ENCODE measurements around the gene DEPDC1B.
"Not testable (repeated sequence)": the region's sequence is repeated elsewhere in the genome, so short reads cannot be mapped to it uniquely, and the experiment has no call there.

DEPDC1B gene

DNA sequence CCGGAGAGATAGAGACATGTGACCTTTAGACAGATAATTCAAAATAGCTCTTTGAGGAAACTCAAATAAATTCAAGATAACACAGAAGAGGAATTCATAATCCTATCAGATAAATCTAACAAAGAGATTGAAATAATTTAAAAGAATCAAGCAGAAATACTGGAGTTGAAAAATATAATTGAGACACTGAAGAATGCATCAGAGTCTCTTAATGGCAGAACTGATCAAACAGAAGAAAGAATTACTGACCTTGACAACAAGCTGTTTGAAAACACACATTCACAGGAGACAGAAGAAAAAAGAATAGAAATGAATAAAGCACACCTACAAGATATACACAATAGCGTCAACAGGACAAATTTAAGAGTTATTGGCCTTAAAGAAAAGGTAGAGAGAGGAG lies 40.4 kb upstream of the DEPDC1B start (continued):
- TF ChIP-seq ZNF837 (tag by site-specific recombination; IDR thresholded peaks at IDR 0.05) (no peak), ZNF157 (tag by site-specific recombination; IDR thresholded peaks at IDR 0.05) (no peak), ZNF473 (tag by site-specific recombination; IDR thresholded peaks at IDR 0.05) (no peak), ZNF350 (tag by site-specific recombination; IDR thresholded peaks at IDR 0.05) (no peak)
- TF ChIP-seq, protein P1, sequence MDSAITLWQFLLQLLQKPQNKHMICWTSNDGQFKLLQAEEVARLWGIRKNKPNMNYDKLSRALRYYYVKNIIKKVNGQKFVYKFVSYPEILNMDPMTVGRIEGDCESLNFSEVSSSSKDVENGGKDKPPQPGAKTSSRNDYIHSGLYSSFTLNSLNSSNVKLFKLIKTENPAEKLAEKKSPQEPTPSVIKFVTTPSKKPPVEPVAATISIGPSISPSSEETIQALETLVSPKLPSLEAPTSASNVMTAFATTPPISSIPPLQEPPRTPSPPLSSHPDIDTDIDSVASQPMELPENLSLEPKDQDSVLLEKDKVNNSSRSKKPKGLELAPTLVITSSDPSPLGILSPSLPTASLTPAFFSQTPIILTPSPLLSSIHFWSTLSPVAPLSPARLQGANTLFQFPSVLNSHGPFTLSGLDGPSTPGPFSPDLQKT (IDR thresholded peaks at IDR 0.05; ENCODE audit: borderline replicate concordance, low read depth, low read length), result no peak
- TF ChIP-seq, protein P2, sequence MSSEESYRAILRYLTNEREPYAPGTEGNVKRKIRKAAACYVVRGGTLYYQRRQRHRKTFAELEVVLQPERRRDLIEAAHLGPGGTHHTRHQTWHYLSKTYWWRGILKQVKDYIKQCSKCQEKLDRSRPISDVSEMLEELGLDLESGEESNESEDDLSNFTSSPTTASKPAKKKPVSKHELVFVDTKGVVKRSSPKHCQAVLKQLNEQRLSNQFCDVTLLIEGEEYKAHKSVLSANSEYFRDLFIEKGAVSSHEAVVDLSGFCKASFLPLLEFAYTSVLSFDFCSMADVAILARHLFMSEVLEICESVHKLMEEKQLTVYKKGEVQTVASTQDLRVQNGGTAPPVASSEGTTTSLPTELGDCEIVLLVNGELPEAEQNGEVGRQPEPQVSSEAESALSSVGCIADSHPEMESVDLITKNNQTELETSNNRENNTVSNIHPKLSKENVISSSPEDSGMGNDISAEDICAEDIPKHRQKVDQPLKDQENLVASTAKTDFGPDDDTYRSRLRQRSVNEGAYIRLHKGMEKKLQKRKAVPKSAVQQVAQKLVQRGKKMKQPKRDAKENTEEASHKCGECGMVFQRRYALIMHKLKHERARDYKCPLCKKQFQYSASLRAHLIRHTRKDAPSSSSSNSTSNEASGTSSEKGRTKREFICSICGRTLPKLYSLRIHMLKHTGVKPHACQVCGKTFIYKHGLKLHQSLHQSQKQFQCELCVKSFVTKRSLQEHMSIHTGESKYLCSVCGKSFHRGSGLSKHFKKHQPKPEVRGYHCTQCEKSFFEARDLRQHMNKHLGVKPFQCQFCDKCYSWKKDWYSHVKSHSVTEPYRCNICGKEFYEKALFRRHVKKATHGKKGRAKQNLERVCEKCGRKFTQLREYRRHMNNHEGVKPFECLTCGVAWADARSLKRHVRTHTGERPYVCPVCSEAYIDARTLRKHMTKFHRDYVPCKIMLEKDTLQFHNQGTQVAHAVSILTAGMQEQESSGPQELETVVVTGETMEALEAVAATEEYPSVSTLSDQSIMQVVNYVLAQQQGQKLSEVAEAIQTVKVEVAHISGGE (tag by site-specific recombination; conservative IDR thresholded peaks at IDR 0.05; ENCODE audit: low read depth), result no peak

GRCh38 chr5:60738933-60739332 lies 39.0 kb upstream of the DEPDC1B start:
- CTCF ChIA-PET, result interaction anchor here (0.6 kb wide), 1 partner anchor 20 kb away, joined by 4 read pairs; no protein-coding TSS in a partner anchor
- no peaks in the 10 kb centered on the region for H3K4me1 ChIP-seq (ENCODE audit: control insufficient read depth, insufficient read depth, low read length)
- no peaks in the 10 kb centered on the region for H3K36me3 ChIP-seq (ENCODE audit: control insufficient read depth in 2 of 2, insufficient read depth in 1 of 2, low read length in 2 of 2)
- POLR2A ChIA-PET, result no interaction called here
- H3K4me3 ChIP-seq (ENCODE audit: low read depth, low read length), result no peak overlapping the region
- no peak for TF ChIP-seq MYNN (tag by site-specific recombination; IDR thresholded peaks at IDR 0.05; ENCODE audit: borderline replicate concordance)
- no peak for TF ChIP-seq ZNF626 (tag by site-specific recombination; IDR thresholded peaks at IDR 0.05)
- TF ChIP-seq ZNF48 (tag by site-specific recombination; IDR thresholded peaks at IDR 0.05), result no peak
- no peak for TF ChIP-seq ZNF341 (tag by site-specific recombination; IDR thresholded peaks at IDR 0.05; ENCODE audit: low read depth)
- TF ChIP-seq, protein P1 (IDR thresholded peaks at IDR 0.05; ENCODE audit: borderline replicate concordance, low read depth, low read length), result no peak
- TF ChIP-seq ZNF184 (tag by site-specific recombination; IDR thresholded peaks at IDR 0.05), result no peak
- no peak for TF ChIP-seq ZNF214 (tag by site-specific recombination; IDR thresholded peaks at IDR 0.05; ENCODE audit: borderline replicate concordance)
- no peaks in the 10 kb centered on the region for H3K9me3 ChIP-seq (ENCODE audit: control insufficient read depth, insufficient read depth, low read depth, low read length)
- H3K27ac ChIP-seq (ENCODE audit: extremely low read depth, low read depth, low read length), result no peak overlapping the region

- CTCF ChIA-PET, result interaction anchor here (0.6 kb wide), 1 partner anchor 1824 kb away, joined by 3 read pairs; no protein-coding TSS in a partner anchor
- Histone ChIP-seq H3K27ac (ENCODE audit: extremely low read depth, low read depth, low read length) (no peak overlapping the region), H3K4me3 (ENCODE audit: low read depth, low read length) (no peak overlapping the region), H3K36me3 (ENCODE audit: control insufficient read depth in 2 of 2, insufficient read depth in 1 of 2, low read length in 2 of 2) (no peaks in the 10 kb centered on the region), H3K4me1 (ENCODE audit: control insufficient read depth, insufficient read depth, low read length) (no peaks in the 10 kb centered on the region), H3K9me3 (ENCODE audit: control insufficient read depth, insufficient read depth, low read depth, low read length) (no peaks in the 10 kb centered on the region)
- TF ChIP-seq EGR2 (tag by site-specific recombination; IDR thresholded peaks at IDR 0.05; ENCODE audit: low read depth) (no peak), ZFP69B (tag by site-specific recombination; IDR thresholded peaks at IDR 0.05) (no peak), ZNF600 (tag by site-specific recombination; IDR thresholded peaks at IDR 0.05) (no peak)
- TF ChIP-seq, protein P2 (tag by site-specific recombination; conservative IDR thresholded peaks at IDR 0.05; ENCODE audit: low read depth), result no peak
- POLR2A ChIA-PET, result no interaction called here
Measured at GRCh38 chr5:60738461-60738860, 38.5 kb upstream of the DEPDC1B start.

- CTCF ChIA-PET; POLR2A ChIA-PET; H3K4me3 ChIP-seq (ENCODE audit: low read depth, low read length); H3K36me3 ChIP-seq (ENCODE audit: control insufficient read depth in 2 of 2, insufficient read depth in 1 of 2, low read length in 2 of 2); H3K4me1 ChIP-seq (ENCODE audit: control insufficient read depth, insufficient read depth, low read length); H3K27ac ChIP-seq (ENCODE audit: extremely low read depth, low read depth, low read length); H3K9me3 ChIP-seq (ENCODE audit: control insufficient read depth, insufficient read depth, low read depth, low read length): not testable (repeated sequence)
Measured at GRCh38 chr5:60730858-60731257, 30.9 kb upstream of the DEPDC1B start.
